PC-3 (cell line): ENCODE results near the gene PDLIM4. TPM values are rescaled to one million over a fixed set of nuclear protein-coding genes. Genes with fewer than 3 reads are reported as not detected.

Experiments used
- ATAC-seq: fragments of 200-7000 bp; cut with Tn5 transposase; 2 replicates; pipeline ENCODE4 v1.9.1; 2020; ENCODE audit warnings: mild to moderate bottlenecking, moderate library complexity
- BruUV-seq: library from RNA; stranded (reverse); fragments of 400-500 nt; replicated peaks from 2 replicates; lab custom pipeline; 2021; lab: Mats Ljungman, UMichigan
- CTCF ChIA-PET: fragments of 300-600 bp; sonication (Branson Sonifier 250); formaldehyde crosslinking; loops from one replicate; lab custom pipeline; 2022; ENCODE audit warnings: antibody characterized with exemption; lab: Charles Lee
- POLR2A ChIA-PET: fragments of 300-600 bp; sonication (Branson Sonifier 250); formaldehyde crosslinking; loops from one replicate; lab custom pipeline; 2022; ENCODE audit warnings: antibody characterized with exemption; ENCODE audit not compliant: unreplicated experiment; lab: Charles Lee
- DNase-seq: peaks from one replicate; pipeline ENCODE4 v3.0.0-alpha.2; 2015
- H2AFZ ChIP-seq: fragments of 300-600 bp; sonication (generic); 2 replicates; pipeline ENCODE4 v1.6.0; 2016; ENCODE audit warnings: antibody characterized with exemption, low read length
- H3F3A ChIP-seq: fragments of 300-600 bp; sonication (generic); one replicate; pipeline ENCODE4 v1.6.0; 2017; ENCODE audit warnings: antibody characterized with exemption, low read length, control low read depth, mild to moderate bottlenecking; ENCODE audit not compliant: unreplicated experiment
- H3K27ac ChIP-seq: fragments of 300-600 bp; sonication (generic); 2 replicates; pipeline ENCODE4 v1.5.1; 2016; ENCODE audit warnings: mild to moderate bottlenecking, low read length
- H3K27me3 ChIP-seq: fragments of 300-600 bp; sonication (generic); 2 replicates; pipeline ENCODE4 v1.6.1; 2016; ENCODE audit warnings: low read length, mixed read lengths
- H3K36me3 ChIP-seq: fragments of 300-600 bp; sonication (generic); 2 replicates; pipeline ENCODE4 v1.6.1; 2016; ENCODE audit warnings: low read depth, mixed run types, low read length, mixed read lengths
- H3K4me1 ChIP-seq: fragments of 300-600 bp; sonication (generic); 2 replicates; pipeline ENCODE4 v1.5.1; 2016; ENCODE audit warnings: low read length; ENCODE audit not compliant: insufficient read depth
- H3K4me2 ChIP-seq: fragments of 300-600 bp; sonication (generic); 2 replicates; pipeline ENCODE4 v1.6.0; 2016; ENCODE audit warnings: low read length
- H3K4me3 ChIP-seq: fragments of 300-600 bp; sonication (generic); 2 replicates; pipeline ENCODE4 v1.5.1; 2016; ENCODE audit warnings: mild to moderate bottlenecking, low read length, mixed read lengths
- H3K79me2 ChIP-seq: fragments of 300-600 bp; sonication (generic); 2 replicates; pipeline ENCODE4 v1.6.1; 2017; ENCODE audit warnings: low read length, mixed read lengths
- H3K9ac ChIP-seq: fragments of 300-600 bp; sonication (generic); 2 replicates; pipeline ENCODE4 v1.6.0; 2016; ENCODE audit warnings: mild to moderate bottlenecking, low read length
- H3K9me2 ChIP-seq: fragments of 300-600 bp; sonication (generic); replicated peaks from 2 replicates; pipeline ENCODE4 v1.6.1; 2016; ENCODE audit warnings: mixed run types, low read length, mixed read lengths
- H3K9me3 ChIP-seq: fragments of 300-600 bp; sonication (generic); 2 replicates; pipeline ENCODE4 v1.6.1; 2016; ENCODE audit warnings: low read length, mixed read lengths
- H4K20me1 ChIP-seq: fragments of 300-600 bp; sonication (generic); 2 replicates; pipeline ENCODE4 v1.6.1; 2016; ENCODE audit warnings: low read length, mixed read lengths
- EZH2 ChIP-seq: fragments of 300-600 bp; sonication (generic); IDR thresholded peaks from one replicate; pipeline ENCODE4 v1.6.1; 2017; ENCODE audit warnings: antibody characterized with exemption, mild to moderate bottlenecking, low read length; ENCODE audit not compliant: unreplicated experiment
- EZH2phosphoT487 ChIP-seq: fragments of 300-600 bp; sonication (generic); IDR thresholded peaks from 2 replicates; pipeline ENCODE4 v1.6.1; 2018; ENCODE audit warnings: mild to moderate bottlenecking, antibody characterized with exemption, low read length, borderline replicate concordance
- intact Hi-C: fragments of 100-400 bp; cut with micrococcal nuclease; formaldehyde crosslinking; loops from 2 replicates; pipeline ENCODE4 v1.9.0; 2023
- total RNA-seq: library from RNA; depleted of rRNA; stranded (reverse); fragments of >200 nt; gene quantifications from 2 replicates; pipeline ENCODE4 v1.2.3, GENCODE V29; 2014
- TF ChIP-seq, protein P1 (sequence below): fragments of 300-600 bp; sonication (generic); conservative IDR thresholded peaks from 2 replicates; pipeline ENCODE4 v1.5.1; 2017; ENCODE audit warnings: antibody characterized with exemption, low read depth, mild to moderate bottlenecking, low read length

Gene PDLIM4
- total RNA-seq, 1 experiment from 2014 or later, result 27.8 TPM

DNA sequence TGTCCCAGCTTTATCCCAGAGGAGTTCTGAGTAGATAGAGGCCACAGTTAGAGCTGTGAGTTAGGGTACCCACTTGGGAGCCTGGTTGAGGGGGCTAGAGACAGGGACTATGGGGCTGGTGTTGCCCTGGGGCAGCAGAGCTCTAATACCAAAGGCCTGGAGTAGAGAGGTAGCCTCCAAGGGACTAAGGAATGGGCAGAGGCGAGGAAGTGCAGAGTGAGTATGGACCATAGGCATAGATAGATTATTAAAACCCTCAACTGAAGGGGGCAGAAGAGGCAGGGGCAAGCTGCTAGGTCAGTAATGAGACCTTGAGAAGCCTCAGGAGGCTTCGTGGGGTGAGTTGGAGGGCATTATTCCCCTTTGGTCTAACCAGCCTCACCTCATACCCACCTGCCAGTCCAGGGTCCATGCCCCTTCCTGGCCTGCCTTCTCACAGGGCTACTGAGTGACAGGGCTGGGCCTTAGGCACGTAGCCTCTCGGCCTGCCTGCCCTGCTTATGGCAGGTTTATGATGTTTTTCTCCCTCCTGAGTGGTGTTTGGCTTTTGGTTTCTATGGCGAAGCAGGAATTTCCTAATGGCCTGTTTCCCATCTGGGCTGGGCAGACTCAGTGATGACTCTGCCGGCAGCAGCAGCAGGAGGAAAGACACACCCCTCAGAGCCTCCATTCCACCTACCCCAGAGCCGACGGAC lies 8.0 kb downstream of the PDLIM4 start:
- Histone ChIP-seq H3K27ac (peak overlapping the region; percentile 84), H3K4me1 (peaks cover 49% of the 10 kb centered on the region), H3K27me3 (no peaks in the 10 kb centered on the region), H3K79me2 (peaks cover 6% of the 10 kb centered on the region; the same call in 1 of the 2 replicates), H3K9me2 (no peaks in the 10 kb centered on the region), H4K20me1 (no peaks in the 10 kb centered on the region), H3K9ac (peak overlapping the region; percentile 50), H3F3A (no peaks in the 10 kb centered on the region), H3K9me3 (no peaks in the 10 kb centered on the region), H2AFZ (peak overlapping the region; percentile 51; the same call in 1 of the 2 replicates), H3K4me3 (peak overlapping the region; percentile 15; the same call in 1 of the 2 replicates), H3K4me2 (peak overlapping the region; percentile 69), H3K36me3 (0 out of 2 replicates have a peak, but pooled peaks cover 5% of the 10 kb centered on the region)
- CTCF ChIA-PET, result no interaction called here
- DNase-seq (peak; percentile 92), ATAC-seq (peak; percentile 78)
- POLR2A ChIA-PET, result interaction anchor here (0.6 kb wide), 1 partner anchor 85 kb away, joined by 3 read pairs; no protein-coding TSS in a partner anchor
- BruUV-seq, result TSS peak; percentile 60
- intact Hi-C loops, result loop anchor here (2.0 kb wide), 1 partner anchor 29 kb away; the partner anchor contains the start of gene SLC22A4
- TF ChIP-seq, protein P1, sequence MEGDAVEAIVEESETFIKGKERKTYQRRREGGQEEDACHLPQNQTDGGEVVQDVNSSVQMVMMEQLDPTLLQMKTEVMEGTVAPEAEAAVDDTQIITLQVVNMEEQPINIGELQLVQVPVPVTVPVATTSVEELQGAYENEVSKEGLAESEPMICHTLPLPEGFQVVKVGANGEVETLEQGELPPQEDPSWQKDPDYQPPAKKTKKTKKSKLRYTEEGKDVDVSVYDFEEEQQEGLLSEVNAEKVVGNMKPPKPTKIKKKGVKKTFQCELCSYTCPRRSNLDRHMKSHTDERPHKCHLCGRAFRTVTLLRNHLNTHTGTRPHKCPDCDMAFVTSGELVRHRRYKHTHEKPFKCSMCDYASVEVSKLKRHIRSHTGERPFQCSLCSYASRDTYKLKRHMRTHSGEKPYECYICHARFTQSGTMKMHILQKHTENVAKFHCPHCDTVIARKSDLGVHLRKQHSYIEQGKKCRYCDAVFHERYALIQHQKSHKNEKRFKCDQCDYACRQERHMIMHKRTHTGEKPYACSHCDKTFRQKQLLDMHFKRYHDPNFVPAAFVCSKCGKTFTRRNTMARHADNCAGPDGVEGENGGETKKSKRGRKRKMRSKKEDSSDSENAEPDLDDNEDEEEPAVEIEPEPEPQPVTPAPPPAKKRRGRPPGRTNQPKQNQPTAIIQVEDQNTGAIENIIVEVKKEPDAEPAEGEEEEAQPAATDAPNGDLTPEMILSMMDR, result peak; percentile 25; the same call in 1 of the 2 replicates
- TF ChIP-seq EZH2, result no peak

DNA sequence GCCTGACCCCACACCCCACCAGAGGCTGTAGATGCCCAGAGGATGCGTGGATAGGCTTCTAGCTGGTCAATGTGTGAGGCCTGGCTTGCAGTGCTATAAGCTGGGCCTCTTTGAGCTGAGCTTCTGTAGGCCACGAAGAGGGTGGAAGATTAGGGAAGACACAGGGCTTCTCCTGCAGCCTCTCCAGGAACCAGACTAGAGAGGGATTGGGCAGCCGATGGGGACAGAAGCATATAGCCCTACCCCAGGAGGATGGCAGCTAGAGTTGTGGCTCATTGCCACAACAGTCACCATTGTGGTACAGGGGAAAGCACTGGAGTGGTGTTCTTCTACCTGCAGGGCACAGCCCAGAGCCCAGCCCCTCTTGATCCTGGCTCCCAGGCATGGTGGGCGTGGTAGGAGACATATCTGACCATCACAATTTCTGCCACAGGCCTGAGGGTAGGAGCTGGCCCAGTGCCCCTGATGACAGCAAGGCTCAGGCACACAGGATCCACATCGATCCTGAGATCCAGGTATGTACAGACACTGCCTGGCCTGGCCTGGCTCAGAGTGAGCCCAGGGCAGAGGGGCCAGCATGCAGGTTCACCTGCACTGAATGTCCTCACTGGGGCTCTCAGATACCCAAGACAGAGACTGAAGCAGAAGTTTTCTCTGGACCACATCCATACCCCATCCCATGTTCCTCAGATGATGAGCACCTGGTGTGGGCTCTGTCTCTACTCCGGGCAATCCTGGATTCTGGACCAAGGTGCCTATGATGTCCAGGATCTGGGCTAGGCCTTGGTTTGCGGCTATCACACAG lies 8.7 kb downstream of the PDLIM4 start:
- BruUV-seq, result TSS peak; percentile 42
- ATAC-seq, result peak; percentile 11
- H4K20me1 ChIP-seq, result no peaks in the 10 kb centered on the region

More for the DNA sequence above, 8.7 kb downstream of the PDLIM4 start:
- Histone ChIP-seq H3K4me3 (peak overlapping the region; percentile 15; the same call in 1 of the 2 replicates), H3K36me3 (0 out of 2 replicates have a peak, but pooled peaks cover 5% of the 10 kb centered on the region), H3K4me1 (peaks cover 42% of the 10 kb centered on the region), H3K27me3 (no peaks in the 10 kb centered on the region), H2AFZ (peak overlapping the region; percentile 51; the same call in 1 of the 2 replicates), H3K79me2 (peaks cover 5% of the 10 kb centered on the region; the same call in 1 of the 2 replicates), H3K9ac (peak overlapping the region; percentile 50), H3K4me2 (peak overlapping the region; percentile 69), H3K9me3 (no peaks in the 10 kb centered on the region), H3K9me2 (no peaks in the 10 kb centered on the region), H3K27ac (peak overlapping the region; percentile 84), H3F3A (no peaks in the 10 kb centered on the region)
- TF ChIP-seq EZH2phosphoT487 (no peak), EZH2 (no peak)
- TF ChIP-seq, protein P1, result no peak
- intact Hi-C loops, result no loop called here
- DNase-seq, result peak; percentile 38
- ChIA-PET POLR2A (interaction anchor here (0.6 to 0.7 kb wide), 2 partner anchors 29 to 85 kb away, joined by 3 read pairs; no protein-coding TSS in a partner anchor), CTCF (no interaction called here)
